Ishikawa (cell line): ENCODE results near the gene FOXA1.

Source experiments
- CEBPB ChIP-seq: IDR thresholded peaks from 2 replicates; pipeline ENCODE4 v1.6.1; 2012
- CREB1 ChIP-seq: IDR thresholded peaks from 2 replicates; pipeline ENCODE4 v1.6.1; 2012; ENCODE audit warnings: low read depth
- EP300 ChIP-seq: IDR thresholded peaks from 2 replicates; pipeline ENCODE4 v1.6.1; 2012; ENCODE audit warnings: borderline replicate concordance
- MAX ChIP-seq: IDR thresholded peaks from 2 replicates; pipeline ENCODE4 v1.6.1; 2012
- RAD21 ChIP-seq: IDR thresholded peaks from 2 replicates; pipeline ENCODE4 v1.6.1; 2012; ENCODE audit warnings: low read depth
- REST ChIP-seq: IDR thresholded peaks from 2 replicates; pipeline ENCODE4 v1.6.1; 2012; ENCODE audit warnings: low read depth, mild to moderate bottlenecking
- USF1 ChIP-seq: IDR thresholded peaks from 2 replicates; pipeline ENCODE4 v1.6.1; 2012
- YY1 ChIP-seq: IDR thresholded peaks from 2 replicates; pipeline ENCODE4 v1.6.1; 2012; ENCODE audit warnings: low read depth

- TF ChIP-seq RAD21 (no peak), REST (no peak), YY1 (no peak), USF1 (no peak), EP300 (no peak), CREB1 (no peak), MAX (no peak), CEBPB (no peak)
Measured at GRCh38 chr14:37596790-37597472, 1.9 kb upstream of the FOXA1 start.
